GM19452 (cell line): ENCODE measurements around the gene NTNG2.

Experiments
- ATAC-seq: cut with Tn5 transposase; IDR thresholded peaks from one replicate; pipeline ENCODE4 v1.9.1; 2021; ENCODE audit not compliant: unreplicated experiment

The NTNG2 gene

DNA sequence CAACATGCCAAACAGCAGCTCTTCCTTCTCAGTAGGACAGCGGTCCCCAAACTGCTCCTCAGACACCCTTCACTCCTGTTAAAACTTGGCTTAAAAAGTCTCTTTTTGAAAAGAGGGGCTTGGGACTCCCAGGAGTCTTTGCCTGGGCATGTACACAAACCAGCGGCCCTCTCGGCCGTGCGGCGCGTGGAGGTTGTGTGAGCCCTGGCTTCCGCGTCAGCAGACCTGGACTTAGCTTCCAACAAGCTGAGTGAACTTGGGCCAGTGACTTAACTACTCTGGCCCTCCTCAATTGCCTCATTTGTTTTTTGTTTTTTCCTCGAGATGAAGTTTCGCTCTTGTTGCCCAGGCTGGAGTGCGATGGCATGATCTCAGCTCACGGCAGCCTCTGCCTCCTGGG lies 15.3 kb upstream of the NTNG2 start:
- ATAC-seq: no peak

DNA sequence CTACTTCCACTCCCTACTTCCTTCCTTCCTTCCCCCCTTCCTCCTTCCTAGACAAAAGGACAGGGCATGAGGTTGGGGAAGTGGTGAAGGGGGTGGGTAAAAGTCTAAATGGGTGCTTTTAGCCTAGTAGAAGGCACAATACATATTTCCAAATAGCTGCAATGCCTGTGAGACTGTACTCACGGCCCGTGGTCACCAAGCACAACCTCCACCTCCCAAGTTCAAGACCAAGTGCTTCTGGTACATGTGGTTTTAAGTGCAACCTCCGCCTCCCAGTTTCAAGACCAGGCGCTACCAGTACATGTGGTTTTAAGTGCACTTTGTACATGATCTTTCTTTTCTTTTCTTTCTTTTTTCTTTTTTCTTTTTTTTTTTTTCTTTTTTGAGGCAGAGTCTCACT lies 14.5 kb upstream of the NTNG2 start:
- no peak for ATAC-seq

DNA sequence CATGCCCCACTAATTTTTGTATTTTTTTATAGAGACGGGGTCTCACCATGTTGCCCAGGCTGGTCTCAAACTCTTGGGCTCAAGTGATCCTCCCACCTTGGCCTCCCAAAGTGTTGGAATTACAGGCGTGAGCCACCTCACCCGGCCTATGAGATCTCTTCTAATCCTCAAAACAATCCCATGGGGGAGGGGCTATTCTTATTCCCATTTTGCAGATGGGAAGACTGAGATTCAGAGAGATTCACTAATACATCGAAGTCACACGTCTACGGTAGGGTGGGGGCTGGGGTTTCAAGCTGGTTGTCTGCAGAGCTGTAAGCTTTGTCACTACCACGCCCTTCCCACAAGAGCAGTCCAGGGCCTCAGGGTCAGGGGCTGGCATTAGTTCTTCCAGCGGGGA lies 14.0 kb upstream of the NTNG2 start:
- no peak for ATAC-seq

DNA sequence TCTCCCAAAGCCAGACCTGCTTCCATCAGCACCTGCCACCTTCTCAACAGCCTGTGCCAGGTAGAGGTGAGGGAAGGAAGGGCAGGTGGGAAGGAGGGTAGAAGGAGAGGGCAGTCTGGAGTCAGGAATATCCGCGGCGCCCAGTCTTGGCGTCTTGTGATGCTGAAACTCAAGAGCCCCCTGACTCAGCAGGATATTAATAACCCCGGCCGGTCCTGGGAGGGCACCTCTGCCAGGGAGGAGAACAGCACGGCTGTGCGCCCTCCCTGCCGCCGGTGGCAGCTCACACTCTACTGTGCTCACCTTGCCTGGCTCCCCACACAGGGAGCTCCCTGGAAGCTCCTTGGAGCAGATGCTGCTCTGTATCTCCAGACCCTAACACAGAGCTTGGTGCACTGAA lies 11.6 kb upstream of the NTNG2 start:
- ATAC-seq: no peak

DNA sequence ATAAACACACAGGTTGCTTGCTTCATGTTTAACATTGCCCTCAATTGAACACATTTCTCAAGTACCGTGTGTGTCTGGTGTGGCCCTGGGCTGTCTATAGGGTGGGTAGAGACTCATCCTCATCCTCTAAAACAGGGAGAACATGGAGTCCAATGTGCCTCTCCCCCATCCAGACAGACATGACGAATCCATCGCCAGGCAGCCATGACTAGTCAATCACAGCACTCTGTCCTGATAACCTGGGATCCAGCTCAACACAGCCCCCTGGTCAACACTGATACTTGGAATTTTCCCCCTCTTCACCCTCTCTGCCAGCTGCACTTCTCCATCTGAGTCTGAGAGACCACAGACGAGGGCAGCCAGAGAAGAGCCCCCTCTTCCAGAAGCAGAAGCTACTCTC lies 10.7 kb upstream of the NTNG2 start:
- ATAC-seq: no peak

DNA sequence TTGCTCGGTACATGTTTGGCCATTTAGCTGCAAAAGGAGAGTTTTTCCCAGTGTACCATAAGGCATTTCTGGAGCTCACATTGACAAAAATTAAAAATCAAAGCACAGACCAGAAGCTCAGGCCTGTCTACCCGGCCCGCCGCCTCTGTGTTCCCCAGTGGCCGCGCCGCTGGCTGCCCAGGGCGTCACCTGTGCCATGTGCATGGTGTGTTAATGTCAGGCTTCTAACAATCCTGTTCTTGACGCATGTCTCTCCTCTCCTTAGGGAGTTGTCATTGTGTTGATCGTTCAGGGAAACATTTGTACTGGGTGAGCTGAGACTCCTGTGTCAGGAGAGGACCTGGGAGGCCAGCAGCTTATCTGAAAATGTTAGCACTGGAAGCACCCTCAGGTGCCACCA lies 9.6 kb upstream of the NTNG2 start:
- no peak for ATAC-seq

DNA sequence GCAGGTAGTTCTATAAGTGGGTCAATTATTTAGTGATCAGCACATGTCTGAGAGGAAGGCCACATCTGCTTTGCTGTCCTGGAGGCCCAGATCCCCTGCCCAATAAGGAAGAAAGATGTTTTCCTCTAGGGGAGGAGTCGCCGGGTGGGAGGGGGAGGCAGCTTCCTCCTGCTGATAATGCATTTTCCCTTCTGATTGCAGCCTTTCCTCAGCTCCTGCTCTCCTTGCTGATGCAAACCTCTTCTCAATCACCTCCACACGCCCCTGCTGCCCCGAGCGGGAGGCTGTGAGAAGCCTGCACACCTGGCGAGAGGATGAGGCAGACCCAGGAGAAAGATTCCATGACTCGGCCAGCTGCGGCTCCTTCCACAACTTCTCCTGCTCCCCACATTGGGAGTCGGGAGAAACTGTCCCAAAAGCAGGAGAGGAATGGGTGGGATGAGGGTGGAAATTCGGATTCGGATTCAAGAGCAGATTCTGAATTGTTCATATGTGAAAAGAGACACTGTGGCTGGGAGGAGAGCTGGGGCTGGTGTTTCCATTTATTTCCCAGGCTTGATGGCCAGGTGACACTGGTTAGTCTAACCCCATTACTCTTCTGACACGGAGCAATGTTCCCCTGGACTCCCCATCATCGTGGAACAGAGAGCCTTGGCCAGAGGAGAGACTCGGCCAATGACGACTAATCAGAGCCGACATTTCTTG lies 6.8 kb upstream of the NTNG2 start:
- ATAC-seq: no peak

DNA sequence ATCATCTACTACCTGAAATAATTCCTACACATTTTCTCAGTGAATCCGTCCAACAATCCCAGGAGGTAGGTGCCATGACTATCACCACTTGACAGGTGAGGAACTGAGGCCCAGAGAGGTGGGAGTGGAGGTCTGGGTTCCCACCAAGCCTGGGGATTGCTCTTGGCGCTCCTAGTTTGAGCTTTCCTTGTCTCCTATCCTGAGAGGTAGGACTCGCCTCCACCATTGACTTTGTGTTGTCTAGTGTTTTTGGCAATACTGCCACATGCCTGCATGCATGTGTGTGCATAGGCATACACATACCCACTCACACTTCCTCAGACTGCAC lies 6.3 kb upstream of the NTNG2 start:
- no peak for ATAC-seq

DNA sequence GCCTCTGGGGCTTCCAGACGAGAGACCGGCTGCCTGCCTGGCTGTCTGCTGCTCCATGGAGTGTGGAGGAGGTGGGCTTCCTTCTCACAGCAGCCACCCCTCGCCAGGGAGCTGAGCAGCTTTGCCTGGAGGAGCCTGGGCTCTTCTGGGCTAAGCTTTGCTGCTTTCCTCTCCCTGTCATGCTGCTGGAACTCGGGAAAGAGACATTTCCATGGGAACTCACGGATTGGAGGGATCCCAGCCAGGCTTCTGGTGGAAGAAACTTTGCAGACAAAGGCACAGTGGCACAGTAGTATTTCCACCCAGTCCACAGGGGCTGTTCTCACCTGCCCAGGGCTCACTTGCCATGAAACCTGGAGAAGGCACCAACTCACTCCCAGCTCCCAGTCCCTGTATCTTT lies 5.6 kb upstream of the NTNG2 start:
- no peak for ATAC-seq

DNA sequence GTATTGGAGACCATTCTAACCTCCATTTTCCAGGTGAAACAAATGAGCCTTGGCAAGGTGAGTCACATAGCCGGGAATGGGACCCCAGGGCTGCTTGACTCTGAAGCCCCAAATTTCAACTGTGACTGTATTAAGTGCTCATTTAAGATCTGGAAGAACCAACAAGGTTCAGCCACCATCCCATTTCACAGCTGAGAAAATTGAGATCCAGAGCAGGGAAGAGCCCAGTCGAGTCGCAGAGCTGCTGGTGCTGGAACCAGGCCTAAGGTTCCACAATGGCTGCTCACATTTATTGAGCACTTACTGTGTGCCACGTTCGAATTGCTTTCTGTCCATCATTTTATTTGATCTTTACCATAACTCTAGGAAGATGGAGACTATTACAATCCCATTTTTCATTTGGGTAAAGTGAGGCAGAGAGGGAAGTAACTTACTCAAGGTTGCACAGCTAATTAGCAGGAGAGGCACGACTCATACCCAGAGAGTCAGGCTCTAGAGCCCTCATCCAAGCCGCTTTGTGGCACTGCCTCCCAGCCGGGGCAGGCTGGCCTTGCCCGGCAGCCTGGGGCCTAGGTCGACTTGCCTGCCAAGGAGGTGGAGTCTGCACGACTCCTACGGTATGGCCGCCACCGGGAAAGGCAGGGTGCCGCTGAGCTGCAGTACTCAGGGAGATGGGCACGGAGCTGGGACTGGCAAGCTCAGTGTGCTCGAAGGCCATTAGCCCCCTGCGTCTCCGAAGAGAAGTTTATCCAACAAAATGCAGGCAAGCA lies 4.3 kb upstream of the NTNG2 start:
- no peak for ATAC-seq

DNA sequence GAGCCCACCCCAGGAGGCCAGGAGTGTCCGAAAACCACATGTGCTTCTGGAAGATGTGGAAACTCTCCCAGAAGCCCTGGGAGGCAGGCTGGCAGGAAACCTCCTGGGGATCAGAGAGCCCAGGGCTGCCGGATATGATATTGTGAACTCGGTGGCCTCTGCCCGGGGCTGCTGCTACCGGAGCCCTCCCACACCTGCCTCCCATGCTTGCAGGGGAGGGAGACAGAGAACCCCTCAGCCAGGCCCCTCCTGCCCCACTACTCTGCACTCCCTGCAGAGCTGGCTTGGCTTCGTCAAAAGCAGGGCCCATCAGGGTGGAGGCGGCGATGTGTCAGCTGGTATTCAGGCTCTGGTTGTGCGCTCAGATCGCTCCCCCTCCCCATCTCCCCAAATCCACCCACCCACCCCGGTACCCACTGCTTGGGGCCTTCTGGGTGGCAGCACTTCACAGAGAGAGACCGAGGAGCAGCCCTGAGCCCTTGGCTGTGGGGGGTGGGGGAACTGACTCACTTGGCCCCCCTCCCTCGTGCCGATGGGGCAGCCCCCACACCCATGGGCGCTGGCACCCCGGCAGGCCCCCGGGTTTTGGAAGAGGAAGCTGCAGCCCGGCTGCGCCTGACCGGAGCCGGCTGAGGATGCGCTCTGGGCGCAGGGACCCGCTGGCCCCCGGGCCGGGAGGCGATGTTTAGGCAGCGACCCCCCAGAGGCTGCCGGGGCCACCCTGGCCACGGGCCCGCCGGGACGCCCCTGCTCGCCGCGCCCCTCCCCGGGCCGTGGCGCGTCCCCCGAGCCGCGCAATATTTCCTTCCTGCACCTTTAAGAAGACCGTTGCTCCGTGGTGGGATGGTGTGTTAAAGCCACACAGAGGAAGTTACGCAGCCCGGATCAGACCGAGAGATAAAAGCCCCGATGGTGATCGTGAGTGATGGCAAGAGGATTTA lies 786 bp upstream of the NTNG2 start:
- no peak for ATAC-seq

DNA sequence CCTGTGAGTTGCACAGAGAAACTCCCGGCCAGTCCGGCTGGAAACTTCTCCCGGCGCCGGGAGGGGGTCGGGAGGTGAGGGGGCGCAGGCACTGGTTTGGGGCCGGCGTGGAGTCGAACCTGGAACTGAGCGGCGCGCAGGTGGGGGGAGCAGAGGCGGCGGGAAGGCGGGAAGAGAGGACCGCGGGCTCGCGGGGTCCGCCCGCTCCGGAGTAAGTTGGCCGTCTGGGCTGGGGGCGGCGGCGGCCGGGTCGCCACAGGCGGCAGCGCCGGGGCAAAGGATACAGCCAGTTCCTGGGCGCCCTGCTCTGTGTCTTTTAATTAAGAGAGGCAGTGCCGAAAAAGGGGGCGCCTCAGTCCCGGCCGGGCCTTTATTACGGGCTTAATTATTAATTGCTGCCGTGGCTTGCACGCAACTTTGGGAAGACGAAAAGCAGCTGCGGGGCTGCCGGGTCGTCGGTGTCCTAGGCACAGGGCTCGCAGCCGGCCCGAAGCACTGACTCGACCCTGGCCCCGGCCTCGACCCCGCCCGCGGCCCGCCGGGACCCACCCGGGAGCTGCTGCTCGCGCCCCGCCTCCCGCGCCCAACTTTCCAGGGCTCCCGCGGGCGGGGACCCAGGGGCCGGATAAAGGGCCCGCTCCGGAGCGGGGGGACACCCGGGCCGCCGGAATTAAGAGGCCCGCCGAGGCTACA lies 1.1 kb downstream of the NTNG2 start:
- no peak for ATAC-seq

DNA sequence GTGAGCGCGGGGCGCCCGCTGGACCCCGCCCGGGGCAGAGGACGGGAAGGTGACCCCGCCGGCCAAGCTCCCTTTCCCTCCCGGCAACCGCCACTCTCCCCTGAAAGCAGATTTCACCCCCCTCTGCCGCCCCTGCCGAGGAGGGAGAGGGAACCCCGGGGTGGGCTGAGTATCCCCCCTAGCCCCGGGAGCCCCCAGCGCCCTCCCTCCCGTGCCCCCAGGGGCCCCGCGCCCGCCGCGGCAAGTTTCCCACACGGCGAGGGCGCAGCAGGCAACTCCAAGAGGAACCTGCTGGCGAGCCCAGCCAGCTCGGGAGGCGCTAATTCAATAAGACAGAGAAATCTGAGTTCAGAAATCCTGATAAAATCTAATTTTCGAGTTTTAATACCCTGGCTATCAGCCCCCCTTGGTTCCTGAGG lies 1.6 kb downstream of the NTNG2 start:
- ATAC-seq: no peak

DNA sequence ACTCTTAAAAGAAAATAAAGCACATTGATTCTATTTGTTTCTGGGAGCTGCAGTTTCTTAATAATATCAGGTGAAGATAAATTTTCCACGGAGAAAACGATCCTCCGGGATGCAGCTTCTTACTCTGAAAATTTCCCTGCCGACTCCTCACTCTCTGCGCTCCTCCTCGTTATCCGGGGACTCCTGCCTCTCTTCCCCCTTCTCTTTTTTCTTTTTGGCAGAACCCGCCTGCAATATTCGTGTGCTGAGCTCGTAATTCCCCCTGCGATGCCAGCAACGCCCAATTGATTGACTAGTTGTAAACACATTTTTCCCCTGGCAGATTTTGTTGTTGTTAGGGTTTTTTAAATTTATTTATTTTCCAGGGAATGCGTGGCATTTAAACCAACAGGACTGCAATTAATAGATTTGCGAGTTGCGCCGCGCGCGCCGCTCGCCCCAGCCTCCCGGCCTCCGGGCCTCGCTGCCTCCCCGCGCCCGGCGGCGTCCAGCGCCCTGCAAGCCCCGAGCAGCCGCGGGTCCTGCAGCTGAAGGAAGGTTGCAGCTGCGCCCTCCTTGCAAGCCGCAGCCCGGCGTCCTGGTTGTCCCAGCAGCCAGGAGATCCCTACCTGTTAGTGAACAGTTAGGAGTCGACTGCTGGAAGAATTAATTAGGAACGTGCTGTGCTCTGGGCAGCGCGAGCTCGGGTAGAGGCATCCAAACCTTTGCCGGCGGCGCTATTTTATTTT lies 2.2 kb downstream of the NTNG2 start:
- no peak for ATAC-seq

DNA sequence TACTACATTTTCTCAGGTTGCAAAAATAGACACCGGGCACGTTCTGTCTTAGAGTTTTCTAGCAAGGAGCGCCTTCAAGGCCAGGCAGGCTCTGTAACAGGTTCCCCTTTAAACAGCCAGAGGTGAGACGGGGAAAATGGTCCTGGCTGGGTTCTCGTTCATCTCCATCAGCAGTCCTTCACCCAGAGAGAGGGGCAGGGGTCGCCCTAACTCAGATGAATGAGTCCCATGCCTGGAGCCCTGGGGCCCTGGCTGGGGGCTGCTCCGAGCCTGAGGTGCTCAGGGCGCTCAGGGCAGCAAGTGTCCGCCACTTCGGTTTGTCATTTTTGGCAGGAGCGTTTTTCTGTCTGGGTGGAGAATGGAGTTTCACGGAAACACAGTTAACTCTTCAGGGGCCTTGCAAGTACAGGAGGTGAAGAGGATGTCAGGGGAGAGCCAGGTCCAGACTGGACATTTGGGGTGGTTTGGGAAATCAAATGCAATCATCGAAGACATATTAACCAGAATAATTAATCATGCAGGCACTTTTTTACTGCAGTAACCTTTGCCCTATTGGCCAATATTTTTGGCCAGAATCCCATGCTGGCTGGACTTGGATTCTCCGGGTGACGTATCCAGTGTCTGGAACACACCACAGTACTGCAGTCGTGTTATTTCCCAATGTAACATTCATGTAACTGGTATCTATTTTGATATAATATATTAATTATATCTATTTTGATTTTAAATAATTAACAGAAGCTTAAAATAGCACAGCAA lies 2.9 kb downstream of the NTNG2 start:
- ATAC-seq: no peak

DNA sequence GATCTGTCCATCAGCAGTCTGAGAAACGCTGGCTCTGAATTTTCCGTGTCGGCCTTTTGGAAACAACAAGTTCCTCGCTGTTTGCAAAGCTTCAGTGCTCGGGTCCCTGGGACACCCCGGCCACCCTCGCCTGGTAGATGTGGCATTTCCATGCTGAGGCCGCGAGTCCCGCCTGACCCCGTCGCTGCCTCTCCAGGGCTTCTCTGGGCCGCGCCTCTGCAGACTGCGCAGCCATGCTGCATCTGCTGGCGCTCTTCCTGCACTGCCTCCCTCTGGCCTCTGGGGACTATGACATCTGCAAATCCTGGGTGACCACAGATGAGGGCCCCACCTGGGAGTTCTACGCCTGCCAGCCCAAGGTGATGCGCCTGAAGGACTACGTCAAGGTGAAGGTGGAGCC lies 4.7 kb downstream of the NTNG2 start:
- no peak for ATAC-seq

DNA sequence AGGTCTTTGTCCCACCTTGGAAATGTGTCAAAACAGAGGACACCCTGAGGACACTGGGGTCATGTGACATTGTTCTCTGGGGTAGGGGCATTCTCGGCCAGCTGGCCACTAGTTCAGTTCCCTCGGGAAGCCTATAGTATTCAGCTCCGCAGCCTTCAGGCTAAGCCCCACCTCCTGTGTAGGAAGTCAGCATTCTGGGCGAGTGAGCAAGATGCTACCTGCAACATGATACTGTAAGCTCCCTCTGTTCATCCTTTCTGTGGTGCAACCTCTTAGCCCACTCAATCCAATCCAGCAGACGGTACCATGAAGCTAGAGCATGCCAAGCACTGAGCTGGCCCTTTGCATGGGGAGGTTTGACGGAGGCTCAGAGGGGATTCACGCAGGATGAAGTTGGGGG lies 5.3 kb downstream of the NTNG2 start:
- no peak for ATAC-seq

DNA sequence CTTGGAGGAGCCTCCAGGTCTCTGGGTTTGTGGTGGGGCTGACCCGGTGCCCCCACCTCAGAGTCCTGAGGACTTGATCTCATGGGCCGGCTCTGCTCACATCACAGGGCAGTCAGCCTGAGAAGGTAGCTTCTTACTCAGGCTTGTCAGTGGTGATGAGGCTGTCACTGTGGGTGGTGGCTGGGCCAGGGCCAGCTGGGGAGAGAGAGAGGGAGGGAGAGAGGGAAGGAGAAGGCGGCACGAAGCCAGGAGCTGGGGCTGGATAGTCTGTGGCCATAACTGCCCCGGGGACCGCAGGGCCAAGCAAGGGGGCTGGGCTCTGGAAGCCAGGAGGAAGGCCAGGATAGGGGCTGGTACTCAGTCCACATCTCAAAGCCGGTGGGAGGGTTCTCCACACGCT lies 6.5 kb downstream of the NTNG2 start:
- no peak for ATAC-seq

DNA sequence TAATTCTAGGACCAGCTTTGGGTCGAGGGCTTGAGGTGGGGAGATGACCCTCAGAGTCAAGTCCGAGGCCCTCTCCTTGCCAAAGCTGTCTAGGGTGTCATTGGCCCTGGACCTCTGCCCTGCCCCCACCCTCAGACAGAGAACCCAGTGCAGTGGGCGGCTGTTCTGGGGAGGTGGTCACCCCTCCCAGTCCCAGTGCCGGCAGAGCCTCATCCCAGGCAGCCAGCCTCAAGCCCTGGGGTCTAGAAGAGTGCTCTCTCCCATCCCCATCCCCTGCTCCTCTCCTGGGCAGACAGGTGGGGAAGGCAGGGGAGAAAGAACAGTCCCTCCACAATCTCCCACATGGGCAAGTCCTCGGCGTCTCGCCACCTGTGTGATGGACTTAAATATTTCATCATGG lies 7.0 kb downstream of the NTNG2 start:
- no peak for ATAC-seq
